Esophagus muscularis mucosa (tissue), 4 donors: Measurements from ENCODE around the gene ADAMTS6. TPM values are rescaled to one million over a fixed set of nuclear protein-coding genes. Genes with fewer than 3 reads are reported as not detected.

Experiments used
- DNase-seq: peaks from one replicate; pipeline ENCODE4 v3.0.0-alpha.2; 2017; ENCODE audit errors: extremely low spot score
- H3K27ac ChIP-seq, 4 donors: fragments of 200-600 bp; sonication (generic); replicated peaks in 1 of 4; 1 replicate in 3 of 4; 2 replicates in 1 of 4; pipeline ENCODE4 v1.5.1; 2016 to 2019; ENCODE audit warnings: mild to moderate bottlenecking in 1 of 4
- H3K27me3 ChIP-seq, 4 donors: fragments of 200-600 bp; sonication (generic); one replicate each; pipeline versions ENCODE4 v1.5.1 to v1.6.0; 2016 to 2019
- H3K36me3 ChIP-seq, 4 donors: fragments of 200-600 bp; sonication (generic); one replicate each; pipeline ENCODE4 v1.5.1; 2016 to 2019
- H3K4me1 ChIP-seq, 4 donors: fragments of 200-600 bp; sonication (generic); one replicate each; pipeline ENCODE4 v1.5.1; 2016 to 2019
- H3K4me3 ChIP-seq, 4 donors: fragments of 200-600 bp; sonication (generic); 1 replicate in 2 of 4; 2 replicates in 2 of 4; pipeline ENCODE4 v1.5.1; 2016 to 2019; ENCODE audit warnings: mild to moderate bottlenecking in 4 of 4, moderate library complexity in 1 of 4
- H3K9me3 ChIP-seq, 4 donors: fragments of 200-600 bp; sonication (generic); 1 replicate in 3 of 4; 2 replicates in 1 of 4; pipeline ENCODE4 v1.5.1; 2016 to 2019
- EP300 ChIP-seq: sonication (generic); formaldehyde crosslinking; IDR thresholded peaks from one replicate; pipeline ENCODE4 v1.6.1; 2017; ENCODE audit warnings: antibody characterized with exemption
- POLR2A ChIP-seq: fragments of 450-650 bp; IDR thresholded peaks from one replicate; pipeline ENCODE4 v1.6.1; 2017; ENCODE audit warnings: antibody characterized with exemption, moderate library complexity, mild to moderate bottlenecking, low read depth
- POLR2AphosphoS5 ChIP-seq, 2 donors: sonication (generic); formaldehyde crosslinking; IDR thresholded peaks; one replicate each; pipeline ENCODE4 v1.6.1; 2017; ENCODE audit warnings: antibody characterized with exemption in 2 of 2
- WGBS: methylation state at CpG from one replicate; pipeline ENCODE4 v1.1.5; 2018; 5-methylcytosine and 5-hydroxymethylcytosine counted together
- intact Hi-C: fragments of 100-400 bp; cut with DNase I; formaldehyde crosslinking; loops from one replicate; pipeline ENCODE4 v1.15.1; 2023
- total RNA-seq, 4 donors: library from RNA; depleted of rRNA; stranded (reverse); fragments of >200 nt; gene quantifications; one replicate each; pipeline versions ENCODE4 v1.1.0 to v1.2.1, GENCODE V29; 2016
- TF ChIP-seq, protein P1 (sequence below), 3 experiments: fragments of 200-600 bp in 2 of 3; fragments of 450-650 bp in 1 of 3; sonication (generic) in 2 of 3; IDR thresholded peaks; one replicate each; pipeline ENCODE4 v1.5.1; 2017 to 2019; ENCODE audit warnings: antibody characterized with exemption in 3 of 3, mild to moderate bottlenecking in 2 of 3, moderate library complexity in 1 of 3

The ADAMTS6 gene
- total RNA-seq, 4 donors from 2014 or later: 1.4 to 4.2 (median 2.7) TPM

DNA sequence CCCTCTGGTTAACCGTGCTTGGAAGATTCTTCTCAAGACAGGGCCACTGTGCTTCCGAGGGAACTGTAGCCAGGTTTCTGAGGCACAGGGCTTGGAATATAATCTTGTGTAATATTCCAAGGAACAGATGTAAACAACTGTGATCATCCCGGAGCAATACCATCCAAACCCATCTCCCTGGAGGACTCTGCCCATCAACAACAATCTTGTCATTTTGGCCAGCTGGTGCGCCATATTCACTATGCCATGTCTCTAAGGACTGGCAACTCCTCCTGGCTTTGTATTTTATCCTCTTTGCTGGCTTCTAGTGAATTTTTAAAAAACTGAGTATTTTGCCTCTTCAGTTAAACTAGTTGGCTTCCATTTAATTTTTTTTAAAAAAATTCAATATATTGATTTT, 349.3 kb downstream of the ADAMTS6 start:
- no peaks in the 10 kb centered on the region for H3K36me3 ChIP-seq
- H3K27me3 ChIP-seq: no peaks in the 10 kb centered on the region
- no peak for TF ChIP-seq POLR2AphosphoS5 (IDR thresholded peaks at IDR 0.05)
- TF ChIP-seq, protein P1, sequence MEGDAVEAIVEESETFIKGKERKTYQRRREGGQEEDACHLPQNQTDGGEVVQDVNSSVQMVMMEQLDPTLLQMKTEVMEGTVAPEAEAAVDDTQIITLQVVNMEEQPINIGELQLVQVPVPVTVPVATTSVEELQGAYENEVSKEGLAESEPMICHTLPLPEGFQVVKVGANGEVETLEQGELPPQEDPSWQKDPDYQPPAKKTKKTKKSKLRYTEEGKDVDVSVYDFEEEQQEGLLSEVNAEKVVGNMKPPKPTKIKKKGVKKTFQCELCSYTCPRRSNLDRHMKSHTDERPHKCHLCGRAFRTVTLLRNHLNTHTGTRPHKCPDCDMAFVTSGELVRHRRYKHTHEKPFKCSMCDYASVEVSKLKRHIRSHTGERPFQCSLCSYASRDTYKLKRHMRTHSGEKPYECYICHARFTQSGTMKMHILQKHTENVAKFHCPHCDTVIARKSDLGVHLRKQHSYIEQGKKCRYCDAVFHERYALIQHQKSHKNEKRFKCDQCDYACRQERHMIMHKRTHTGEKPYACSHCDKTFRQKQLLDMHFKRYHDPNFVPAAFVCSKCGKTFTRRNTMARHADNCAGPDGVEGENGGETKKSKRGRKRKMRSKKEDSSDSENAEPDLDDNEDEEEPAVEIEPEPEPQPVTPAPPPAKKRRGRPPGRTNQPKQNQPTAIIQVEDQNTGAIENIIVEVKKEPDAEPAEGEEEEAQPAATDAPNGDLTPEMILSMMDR (IDR thresholded peaks at IDR 0.05): no peak
- no peak for TF ChIP-seq EP300
- TF ChIP-seq POLR2A: no peak
- WGBS: 89% methylated on average over 2 of the region's 4 CpGs
- no peaks in the 10 kb centered on the region for H3K9me3 ChIP-seq
- no peak overlapping the region for H3K4me3 ChIP-seq
- H3K4me1 ChIP-seq: peaks cover 10 to 37% (median 33%) of the 10 kb centered on the region in 4 donors
- no peak overlapping the region for H3K27ac ChIP-seq
- intact Hi-C loops: no loop called here
- DNase-seq: no peak

DNA sequence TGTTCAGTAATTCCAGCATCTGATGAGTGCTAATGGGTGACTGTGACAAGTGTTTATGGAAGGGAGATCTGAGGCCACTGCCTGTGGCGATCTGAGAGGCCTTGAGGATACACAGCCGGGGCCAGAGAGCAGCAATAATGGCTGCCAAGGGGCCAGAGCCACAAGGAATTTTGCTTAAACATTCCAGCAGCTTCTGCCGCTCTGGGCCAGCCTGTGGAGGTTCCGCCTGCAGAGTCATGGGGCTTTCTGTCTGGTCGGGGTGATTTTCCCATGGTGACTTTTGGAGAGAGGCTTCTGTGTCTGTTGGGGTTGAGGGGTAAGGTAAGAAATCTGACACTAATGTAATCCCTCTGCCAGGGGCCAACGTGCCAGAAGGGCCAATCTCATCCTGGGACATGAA, 353.5 kb downstream of the ADAMTS6 start:
- peaks cover 11 to 50% (median 46%) of the 10 kb centered on the region in 4 donors for H3K4me1 ChIP-seq
- TF ChIP-seq POLR2A (no peak), EP300 (no peak)
- no peak overlapping the region for H3K4me3 ChIP-seq
- intact Hi-C loops: no loop called here
- WGBS: 49% methylated on average over 6 of the region's 6 CpGs
- H3K9me3 ChIP-seq: no peaks in the 10 kb centered on the region
- H3K27ac ChIP-seq: peak overlapping the region; percentile 74 to 83 (median 78)
- DNase-seq: no peak
- H3K27me3 ChIP-seq: no peaks in the 10 kb centered on the region
- no peaks in the 10 kb centered on the region for H3K36me3 ChIP-seq

DNA sequence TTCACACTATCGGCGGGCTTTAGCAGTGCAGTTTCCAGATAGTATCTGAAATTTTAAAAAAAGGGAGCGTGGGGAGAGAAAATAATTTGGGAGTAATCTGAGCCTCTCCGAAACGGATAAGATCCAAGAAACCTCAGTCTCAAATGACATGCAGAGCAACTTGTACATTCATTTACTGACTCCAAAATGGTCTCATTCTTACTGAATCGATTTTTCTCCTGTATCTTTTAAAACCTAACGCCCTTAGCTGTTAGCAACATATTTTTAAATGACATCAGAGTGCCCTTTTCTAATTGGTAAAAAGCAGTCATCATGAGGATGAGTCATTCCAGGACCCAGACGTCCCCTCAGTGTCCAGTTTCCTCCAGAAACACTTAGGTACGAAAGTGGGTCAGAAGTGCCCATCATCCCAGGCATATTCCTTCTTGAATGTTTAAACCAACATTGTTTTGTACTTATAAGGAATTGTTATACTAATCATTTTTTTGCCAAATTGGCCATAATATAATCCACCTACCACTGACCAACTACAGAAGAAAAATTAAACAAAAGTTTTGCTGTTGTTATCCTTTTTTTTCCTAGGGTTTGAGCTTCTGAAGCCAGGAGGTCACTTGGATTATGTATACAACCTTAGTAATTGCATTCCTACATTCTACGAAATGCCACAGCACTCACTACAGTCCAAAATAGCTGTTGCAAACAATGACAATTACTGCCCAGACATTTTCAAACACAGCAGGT, 354.4 kb downstream of the ADAMTS6 start:
- DNase-seq: no peak
- WGBS: 52% methylated on average over 10 of the region's 10 CpGs
- Histone ChIP-seq H3K27ac (peak overlapping the region; percentile 74 to 83 (median 78)), H3K36me3 (no peaks in the 10 kb centered on the region), H3K4me1 (peaks cover 11 to 50% (median 43%) of the 10 kb centered on the region in 4 donors), H3K27me3 (no peaks in the 10 kb centered on the region), H3K4me3 (no peak overlapping the region), H3K9me3 (no peaks in the 10 kb centered on the region)
- TF ChIP-seq POLR2A (no peak), POLR2AphosphoS5 (IDR thresholded peaks at IDR 0.05) (no peak), EP300 (no peak)
- TF ChIP-seq, protein P1 (IDR thresholded peaks at IDR 0.05): no peak
- intact Hi-C loops: no loop called here

DNA sequence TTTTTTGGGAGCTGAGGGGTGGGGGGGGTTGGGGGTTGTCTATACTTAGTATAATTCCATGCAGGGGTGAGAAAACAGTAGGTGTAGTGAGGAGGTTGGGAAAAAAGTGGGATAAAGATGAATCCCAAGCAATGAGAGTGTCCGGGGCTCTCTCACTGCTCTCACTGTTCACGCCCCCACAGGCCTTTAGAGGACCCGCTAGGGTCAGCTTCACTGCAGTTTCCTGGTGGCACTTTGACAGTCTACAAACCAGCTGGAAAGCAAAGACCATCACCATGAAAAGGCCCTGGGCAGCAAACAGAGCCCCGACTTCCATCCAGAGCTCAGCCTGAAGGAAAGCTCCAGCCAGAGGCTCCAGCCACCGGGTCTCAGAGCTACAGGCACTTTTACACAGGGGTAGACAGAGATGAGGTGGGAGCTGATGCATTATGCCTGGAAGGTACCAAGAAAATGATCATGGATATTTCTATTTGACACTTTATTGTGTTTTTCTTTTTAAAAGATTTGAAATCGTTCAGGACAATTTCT, 355.1 kb downstream of the ADAMTS6 start:
- no peak for DNase-seq
- Histone ChIP-seq H3K4me3 (no peak overlapping the region), H3K27me3 (no peaks in the 10 kb centered on the region), H3K27ac (peak overlapping the region; percentile 74 to 83 (median 78)), H3K36me3 (no peaks in the 10 kb centered on the region), H3K4me1 (peaks cover 11 to 50% (median 43%) of the 10 kb centered on the region in 4 donors), H3K9me3 (no peaks in the 10 kb centered on the region)
- TF ChIP-seq EP300: no peak
- no peak for TF ChIP-seq POLR2A
- TF ChIP-seq POLR2AphosphoS5 (IDR thresholded peaks at IDR 0.05): no peak
- TF ChIP-seq, protein P1 (IDR thresholded peaks at IDR 0.05): no peak
- intact Hi-C loops: no loop called here
- WGBS: 60% methylated on average over 6 of the region's 6 CpGs
